KMS-11 (cell line): Measurements from ENCODE around the gene ZNF775.
A peak's percentile ranks its signal among the peaks of the same experiment; 100 is the strongest.

ENCODE experiments used
- H2AFZ ChIP-seq: fragments of 200-600 bp; sonication (generic); 2 replicates; pipeline ENCODE4 v1.6.1; 2016; ENCODE audit warnings: antibody characterized with exemption, mixed run types, low read depth
- H3K27ac ChIP-seq: fragments of 200-600 bp; sonication (generic); 2 replicates; pipeline ENCODE4 v1.6.1; 2016; ENCODE audit warnings: mild to moderate bottlenecking, mixed run types
- H3K27me3 ChIP-seq: fragments of 200-600 bp; sonication (generic); 2 replicates; pipeline ENCODE4 v1.6.1; 2017; ENCODE audit warnings: mild to moderate bottlenecking, low read depth, mixed run types, moderate library complexity; ENCODE audit not compliant: insufficient read depth
- H3K36me3 ChIP-seq: fragments of 200-600 bp; sonication (generic); 2 replicates; pipeline ENCODE4 v1.6.1; 2017; ENCODE audit warnings: mild to moderate bottlenecking, mixed run types; ENCODE audit not compliant: insufficient read depth
- H3K4me1 ChIP-seq: fragments of 200-600 bp; sonication (generic); 2 replicates; pipeline ENCODE4 v1.6.1; 2016; ENCODE audit warnings: mild to moderate bottlenecking, low read depth, mixed run types; ENCODE audit not compliant: poor library complexity, severe bottlenecking
- H3K4me2 ChIP-seq: fragments of 200-600 bp; sonication (generic); 2 replicates; pipeline ENCODE4 v1.7.0; 2016; ENCODE audit warnings: mild to moderate bottlenecking, mixed run types
- H3K4me3 ChIP-seq: fragments of 200-600 bp; sonication (generic); IDR thresholded peaks from 2 replicates; pipeline ENCODE4 v1.6.1; 2017; ENCODE audit warnings: low read depth, low read length, mixed read lengths; ENCODE audit not compliant: insufficient read depth
- H3K79me2 ChIP-seq: fragments of 200-600 bp; sonication (generic); 2 replicates; pipeline ENCODE4 v1.6.1; 2016; ENCODE audit warnings: low read depth, mixed run types; ENCODE audit not compliant: insufficient read depth
- H3K9ac ChIP-seq: fragments of 200-600 bp; sonication (generic); 2 replicates; pipeline ENCODE4 v1.6.1; 2016; ENCODE audit warnings: mild to moderate bottlenecking, mixed run types
- H4K20me1 ChIP-seq: fragments of 200-600 bp; sonication (generic); 2 replicates; pipeline ENCODE4 v1.6.1; 2016; ENCODE audit warnings: mild to moderate bottlenecking, mixed run types; ENCODE audit not compliant: insufficient read depth
- CTCF ChIP-seq: fragments of 200-600 bp; sonication (generic); conservative IDR thresholded peaks from 2 replicates; pipeline ENCODE4 v1.6.1; 2017; ENCODE audit warnings: low read depth, mild to moderate bottlenecking, antibody characterized with exemption, low read length, moderate library complexity, mixed read lengths

The ZNF775 gene

GRCh38 chr7:150415161-150416153 is 36.3 kb downstream of the ZNF775 start:
- H3K4me3 ChIP-seq = no peak overlapping the region
- H3K79me2 ChIP-seq = no peaks in the 10 kb centered on the region
- peak overlapping the region; percentile 82 for H3K4me2 ChIP-seq
- TF ChIP-seq CTCF = no peak; the same call in 1 of the 2 replicates
- peak overlapping the region; percentile 63 for H3K9ac ChIP-seq
- H2AFZ ChIP-seq = peak overlapping the region; percentile 36
- peak overlapping the region; percentile 96 for H3K27ac ChIP-seq
- peaks cover 2% of the 10 kb centered on the region; the same call in 1 of the 2 replicates for H3K36me3 ChIP-seq
- H4K20me1 ChIP-seq = no peaks in the 10 kb centered on the region
- peaks cover 77% of the 10 kb centered on the region for H3K4me1 ChIP-seq
- H3K27me3 ChIP-seq = no peaks in the 10 kb centered on the region

- Histone ChIP-seq H4K20me1 (no peaks in the 10 kb centered on the region), H3K79me2 (no peaks in the 10 kb centered on the region), H3K4me3 (no peak overlapping the region), H3K36me3 (no peaks in the 10 kb centered on the region), H3K4me2 (no peak overlapping the region; the same call in 1 of the 2 replicates), H3K4me1 (peaks cover 81% of the 10 kb centered on the region), H3K9ac (no peak overlapping the region), H3K27ac (peak overlapping the region; percentile 96; the same call in 1 of the 2 replicates), H3K27me3 (no peaks in the 10 kb centered on the region), H2AFZ (no peak overlapping the region)
- no peak for TF ChIP-seq CTCF
Measured at GRCh38 chr7:150417239-150417638, 38.1 kb downstream of the ZNF775 start.

GRCh38 chr7:150417863-150418262 is 38.7 kb downstream of the ZNF775 start:
- 0 out of 2 replicates have a peak, but pooled peaks have one; percentile 11 for TF ChIP-seq CTCF
- no peaks in the 10 kb centered on the region for H3K79me2 ChIP-seq
- H3K27ac ChIP-seq = 0 out of 2 replicates have a peak overlapping the region, but pooled peaks have one; percentile 96
- no peaks in the 10 kb centered on the region for H4K20me1 ChIP-seq
- H3K9ac ChIP-seq = no peak overlapping the region
- no peak overlapping the region for H3K4me2 ChIP-seq
- H3K4me3 ChIP-seq = no peak overlapping the region
- H3K36me3 ChIP-seq = no peaks in the 10 kb centered on the region
- H3K27me3 ChIP-seq = no peaks in the 10 kb centered on the region
- H3K4me1 ChIP-seq = peaks cover 80% of the 10 kb centered on the region
- H2AFZ ChIP-seq = no peak overlapping the region

GRCh38 chr7:150420242-150420641 is 41.1 kb downstream of the ZNF775 start:
- Histone ChIP-seq H3K9ac (no peak overlapping the region), H3K36me3 (no peaks in the 10 kb centered on the region), H4K20me1 (no peaks in the 10 kb centered on the region), H3K27ac (no peak overlapping the region), H3K4me1 (peaks cover 57% of the 10 kb centered on the region), H3K27me3 (no peaks in the 10 kb centered on the region), H3K4me3 (no peak overlapping the region), H2AFZ (peak overlapping the region; percentile 59; the same call in 1 of the 2 replicates), H3K79me2 (no peaks in the 10 kb centered on the region), H3K4me2 (peak overlapping the region; percentile 70)
- no peak for TF ChIP-seq CTCF
